NCI-H187 (cell line): Measurements from ENCODE around the gene GABRG3.
A peak's percentile ranks its signal among the peaks of the same experiment; 100 is the strongest.

Experiments
- DNase-seq, 2 experiments: peaks; one replicate each; lab custom pipeline; 2025; lab: John Stamatoyannopoulos, UW

Gene GABRG3

DNA sequence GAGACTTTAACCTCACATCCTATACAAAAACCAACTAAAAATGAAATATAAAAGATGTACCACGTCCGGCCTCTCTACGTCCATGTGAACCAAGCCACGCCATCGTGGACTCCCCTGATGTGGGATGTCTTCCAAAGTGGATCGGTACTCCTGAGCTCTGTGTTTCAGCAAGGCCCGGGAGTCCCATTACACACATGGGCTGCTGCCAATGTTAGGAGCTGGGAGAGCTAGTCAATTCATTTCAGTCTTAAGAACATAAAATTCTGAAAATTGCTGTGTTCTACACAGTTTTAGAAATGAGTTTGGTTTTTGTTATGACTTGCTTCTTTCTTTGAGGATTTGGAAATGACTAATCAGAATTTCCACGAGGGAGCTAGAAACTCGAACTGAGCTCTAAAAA lies 131.0 kb downstream of the GABRG3 start:
- DNase-seq = no peak

DNA sequence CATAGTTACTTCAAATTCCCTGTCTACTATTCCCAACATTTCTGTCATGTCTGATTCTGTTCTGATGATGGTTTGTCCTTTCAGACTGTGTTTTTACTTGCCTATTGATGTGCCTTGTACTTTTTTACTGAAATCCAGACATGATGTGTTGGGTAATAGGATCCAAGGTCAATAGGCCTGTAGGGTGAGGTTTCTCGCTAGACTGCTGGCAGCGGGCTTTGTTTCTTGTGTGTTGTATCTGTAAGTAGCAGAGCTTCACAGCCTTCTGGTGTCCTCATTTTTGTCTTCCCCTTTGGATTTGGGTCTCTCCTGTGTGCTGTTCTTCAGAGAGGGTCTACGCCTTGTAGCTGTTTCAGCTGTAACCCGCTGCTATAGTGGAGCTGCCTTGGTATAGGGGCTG lies 140.3 kb downstream of the GABRG3 start:
- no peak for DNase-seq

DNA sequence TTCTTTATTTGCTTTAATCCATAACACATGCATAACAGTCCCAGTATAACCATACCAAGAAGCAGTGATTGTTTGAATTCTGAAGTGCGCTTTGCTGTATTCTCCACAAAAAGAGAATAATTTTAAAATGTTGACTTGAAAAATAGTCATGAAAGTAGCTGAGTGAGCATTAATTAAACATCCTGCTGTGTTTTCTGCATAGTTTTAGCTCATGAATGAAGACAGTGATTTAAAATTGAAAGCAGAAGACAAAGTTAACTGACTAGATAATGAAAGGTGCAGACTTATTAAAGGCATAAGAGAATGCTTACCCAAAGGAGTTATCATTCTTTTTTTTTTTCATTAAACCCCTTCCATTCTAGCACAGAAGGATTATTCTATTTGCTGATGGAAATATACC lies 143.5 kb downstream of the GABRG3 start:
- DNase-seq = no peak

DNA sequence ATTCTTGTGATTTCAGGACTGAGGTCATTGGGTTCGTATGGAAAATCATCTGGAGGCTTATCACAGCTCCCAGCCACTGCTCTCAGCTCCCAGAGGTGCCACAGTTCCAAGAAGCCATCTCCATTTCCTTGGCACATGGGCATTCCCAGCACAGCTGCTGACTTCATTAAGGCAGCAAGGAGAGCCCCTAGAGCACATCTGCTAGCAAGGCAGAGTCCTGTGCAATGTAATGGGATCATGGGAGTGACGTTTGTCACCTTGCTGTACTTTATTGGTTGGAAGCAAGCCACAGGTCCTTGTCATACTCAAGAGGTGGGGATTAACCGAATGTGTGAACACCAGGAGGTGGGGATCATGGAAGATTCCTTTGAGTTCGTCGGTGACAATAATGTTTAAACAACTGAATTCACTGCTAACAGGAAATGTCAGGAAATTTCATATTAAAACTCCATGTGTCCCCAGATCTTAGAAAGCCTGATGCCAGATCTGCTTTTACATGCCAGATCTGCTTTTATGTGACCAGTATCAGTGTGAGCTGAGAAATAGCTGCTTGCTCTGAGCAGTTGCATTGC lies 148.8 kb downstream of the GABRG3 start:
- DNase-seq = no peak

DNA sequence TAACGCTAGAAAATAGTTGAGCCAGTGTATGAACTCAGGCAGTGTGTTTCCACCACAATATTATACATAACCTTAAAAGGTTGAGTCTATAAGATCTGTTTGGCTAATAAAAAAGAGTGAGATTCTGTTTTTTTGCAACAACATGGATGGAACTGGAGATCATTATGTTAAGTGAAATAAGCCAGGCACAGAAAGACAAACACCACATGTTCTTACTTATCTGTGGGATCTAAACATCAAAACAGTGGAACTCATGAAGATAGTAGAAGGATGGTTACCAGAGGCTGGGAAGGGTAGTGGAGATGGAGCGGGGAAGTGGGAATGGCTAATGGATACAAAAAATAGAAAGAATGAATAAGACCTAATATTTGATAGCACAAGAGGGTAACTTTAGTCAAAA lies 150.7 kb downstream of the GABRG3 start:
- no peak for DNase-seq

DNA sequence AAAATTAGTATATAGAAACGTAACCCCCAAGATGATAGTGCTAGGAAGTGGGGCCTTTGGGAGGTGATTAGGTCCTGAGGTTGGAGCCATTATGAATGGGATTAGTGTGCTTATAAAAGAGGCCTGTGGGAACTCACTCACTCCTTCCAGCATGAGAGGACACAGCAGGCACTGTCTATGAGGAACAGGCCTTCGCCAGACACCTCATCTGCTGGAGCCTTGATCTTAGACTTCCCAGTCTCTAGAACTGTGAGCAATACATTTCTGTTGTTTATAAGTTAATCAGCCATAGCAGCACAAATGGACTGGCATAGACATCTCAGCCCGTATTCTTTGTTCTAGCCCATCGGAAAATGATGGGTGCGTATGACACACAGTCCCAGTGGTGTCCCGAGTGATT lies 152.3 kb downstream of the GABRG3 start:
- DNase-seq = no peak

DNA sequence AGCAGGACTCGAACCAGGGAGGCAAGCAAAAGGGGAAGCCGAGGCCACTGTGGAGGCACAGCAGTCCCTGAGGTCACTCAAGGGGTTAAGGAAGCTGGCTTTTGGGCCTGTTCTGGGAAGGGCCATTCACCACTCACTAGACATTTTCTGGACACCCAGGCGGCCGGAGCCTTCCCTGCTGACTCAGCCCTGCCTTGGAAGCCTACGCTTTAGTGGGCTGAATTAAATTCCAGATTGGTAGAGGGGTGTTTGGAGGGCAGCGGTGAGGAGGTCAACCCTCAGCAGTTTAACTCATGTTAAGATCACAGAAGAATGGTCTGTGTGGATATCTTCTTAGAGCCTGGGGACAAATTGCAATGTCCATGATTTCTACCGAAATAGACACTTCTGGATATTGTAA lies 152.8 kb downstream of the GABRG3 start:
- DNase-seq = no peak

DNA sequence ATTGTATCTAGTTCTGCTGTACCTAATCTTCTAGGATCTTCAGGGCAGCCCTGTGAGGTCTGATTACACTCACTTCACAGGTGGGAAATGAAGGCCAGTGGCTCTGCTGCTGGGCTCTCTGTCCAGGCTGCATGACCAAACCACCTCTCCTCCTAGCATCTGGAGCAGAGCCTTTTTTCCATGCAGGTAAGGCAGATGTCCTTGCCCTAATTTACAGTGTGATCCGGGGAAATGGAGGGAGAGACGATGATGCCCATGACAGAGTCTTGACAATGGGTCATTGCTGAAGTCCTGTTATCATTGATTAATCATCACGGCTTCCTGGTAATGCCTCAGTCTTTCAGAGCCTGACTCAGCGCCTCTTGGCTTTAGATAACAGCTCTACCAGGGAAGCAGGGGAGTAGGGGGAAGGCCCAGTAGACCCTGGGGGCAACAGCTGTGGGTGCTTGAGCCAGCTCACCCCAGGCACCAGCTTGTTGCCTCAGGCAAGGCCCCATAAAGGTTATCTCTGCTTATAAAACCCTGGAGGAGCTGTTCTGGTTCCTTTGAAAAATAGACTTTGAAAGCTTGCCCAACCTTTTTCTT lies 153.4 kb downstream of the GABRG3 start:
- DNase-seq = no peak

DNA sequence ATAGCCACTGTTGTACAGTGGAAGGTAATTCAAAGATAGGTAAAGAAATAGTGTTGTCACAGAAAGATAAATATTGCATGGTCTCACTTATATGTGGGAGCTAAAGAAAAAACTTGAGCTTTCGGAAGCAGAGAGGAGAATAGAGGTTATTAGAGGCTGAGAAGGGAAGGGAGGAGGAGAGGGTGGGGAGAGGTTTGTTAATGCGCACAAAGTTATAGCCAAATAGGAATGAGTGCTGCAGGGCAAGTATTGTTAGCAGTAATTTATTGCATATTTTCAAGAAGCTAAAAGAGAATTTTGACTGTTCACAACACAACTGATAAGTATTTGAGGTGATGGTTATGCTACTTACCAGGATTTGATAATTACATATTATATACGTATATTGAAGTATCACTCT lies 154.2 kb downstream of the GABRG3 start:
- DNase-seq = no peak

DNA sequence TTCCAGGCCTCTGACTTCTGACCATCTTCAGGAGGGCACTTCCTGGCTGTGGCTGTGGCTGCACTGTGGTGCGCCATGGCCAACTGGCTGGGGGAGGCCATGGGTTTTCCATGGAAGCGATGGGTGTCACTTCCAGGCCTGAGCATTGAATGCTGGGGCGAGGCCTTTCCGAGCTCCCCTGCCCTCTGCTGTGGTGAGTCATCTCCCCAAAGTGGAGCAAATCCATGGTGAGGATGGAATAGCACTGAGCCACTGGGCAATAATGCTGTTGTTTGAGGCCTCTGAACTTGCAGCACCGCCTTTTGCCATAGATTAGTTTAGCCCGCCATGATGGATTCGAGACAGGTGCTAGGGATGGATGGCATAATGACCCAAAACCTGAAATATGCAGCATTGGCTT lies 155.5 kb downstream of the GABRG3 start:
- DNase-seq = no peak

DNA sequence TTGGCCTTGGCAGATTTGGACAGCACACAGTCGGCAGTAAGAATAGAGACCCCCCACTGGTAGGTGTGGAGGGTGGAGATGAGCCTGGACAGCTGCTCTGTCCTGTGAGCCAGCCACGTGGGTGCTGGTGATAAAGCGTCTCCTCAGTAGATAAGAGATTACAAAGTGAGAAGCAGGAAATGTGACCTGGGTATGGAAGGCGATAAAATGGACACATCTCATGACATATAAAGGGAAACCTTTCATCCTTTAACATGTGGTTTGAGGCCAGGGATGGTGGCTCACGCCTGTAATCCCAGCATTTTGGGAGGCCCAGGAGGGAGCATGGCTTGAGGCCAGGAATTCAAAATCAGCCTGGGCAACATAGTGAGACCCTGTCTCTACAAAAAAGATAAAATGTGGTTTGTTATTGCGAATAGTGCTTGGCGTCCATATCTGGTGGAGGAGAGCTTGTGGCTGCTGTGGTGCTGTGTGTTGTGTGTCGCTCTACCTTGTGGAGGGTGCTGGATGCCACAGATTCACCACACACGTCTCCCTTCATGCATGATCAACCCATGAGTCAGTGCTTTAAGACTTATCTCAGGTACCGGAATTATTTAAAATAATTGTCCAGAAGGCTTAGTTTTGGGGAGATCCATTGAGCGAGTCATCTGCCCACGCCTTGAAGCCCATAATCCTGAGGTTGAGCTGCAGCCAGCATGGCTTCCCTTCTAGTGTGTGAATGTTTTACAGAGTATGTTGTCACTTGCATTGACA lies 157.0 kb downstream of the GABRG3 start:
- no peak for DNase-seq

DNA sequence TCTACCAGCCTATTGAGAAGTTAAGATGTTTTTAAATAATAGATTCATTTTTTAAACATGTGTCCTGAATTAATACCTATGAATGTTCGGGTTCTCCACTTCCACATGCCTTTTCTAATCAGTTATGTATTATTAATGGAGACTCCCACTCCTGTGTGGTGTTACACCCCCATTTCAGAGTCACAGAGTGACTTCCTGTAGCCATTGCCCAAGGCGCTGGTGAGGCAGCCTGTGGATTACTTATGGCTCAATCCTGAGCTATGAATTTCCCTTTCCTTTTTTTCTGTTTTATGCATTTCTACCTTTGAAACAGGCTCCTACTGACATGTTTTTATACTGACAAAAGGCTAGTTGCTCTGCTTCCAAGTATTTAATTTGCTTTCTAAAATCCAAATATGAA lies 162.3 kb downstream of the GABRG3 start:
- no peak for DNase-seq

DNA sequence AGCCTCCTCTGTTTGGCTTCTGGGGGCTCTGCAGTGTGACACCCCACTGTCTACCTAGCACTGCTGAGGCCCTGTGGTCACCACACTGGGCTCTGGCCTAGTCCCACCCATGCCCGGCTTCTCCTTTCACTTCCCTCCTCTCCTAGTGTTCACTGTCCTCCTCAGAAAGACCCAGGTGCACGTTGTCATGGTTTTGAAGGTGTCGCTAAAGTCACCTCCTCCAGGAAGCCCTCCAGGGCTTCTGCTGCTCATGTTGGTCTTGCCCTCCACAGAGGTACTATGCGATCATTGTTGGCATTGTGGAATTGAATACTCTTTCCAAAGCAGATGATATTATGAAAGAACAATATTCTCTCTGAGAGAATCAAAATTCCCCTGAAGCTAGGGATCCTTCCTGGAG lies 163.5 kb downstream of the GABRG3 start:
- no peak for DNase-seq

DNA sequence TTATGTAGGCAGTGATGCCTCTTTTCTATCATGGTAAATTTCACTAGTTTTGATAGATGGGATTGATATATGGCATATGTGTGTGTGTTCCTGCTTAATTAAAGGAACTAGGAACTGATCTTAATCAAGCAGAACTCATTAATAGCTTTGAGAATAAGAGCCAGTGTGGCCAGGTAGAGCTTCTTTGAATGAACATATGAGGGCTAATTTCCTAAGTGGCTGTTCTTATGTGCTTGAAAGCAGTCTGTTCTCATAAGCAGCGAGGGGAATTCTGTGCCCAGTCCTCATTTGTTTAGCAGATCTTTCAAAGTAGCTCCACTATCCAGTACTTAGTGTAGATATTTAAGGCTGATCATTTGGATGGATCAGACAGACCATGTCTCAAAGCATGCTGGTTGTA lies 164.2 kb downstream of the GABRG3 start:
- no peak for DNase-seq

DNA sequence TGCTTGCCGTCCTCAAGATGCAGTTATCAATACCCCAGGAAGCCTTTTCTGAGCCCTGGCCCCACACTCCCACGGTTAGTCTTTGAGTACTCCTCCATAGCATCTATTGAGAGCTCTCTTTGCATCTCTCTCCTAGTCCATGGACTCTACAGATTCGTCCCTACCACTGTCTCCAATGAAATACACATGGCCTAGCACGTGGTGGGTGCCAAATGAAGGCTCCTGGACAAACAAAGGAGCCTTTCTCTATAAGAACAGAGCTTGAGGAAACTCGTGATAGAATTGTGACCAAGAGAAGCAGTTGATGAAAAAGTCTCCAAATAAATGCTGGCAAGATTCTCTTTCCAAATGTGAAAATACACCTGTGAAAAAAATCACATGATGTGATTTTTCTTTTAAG lies 166.1 kb downstream of the GABRG3 start:
- DNase-seq = no peak

DNA sequence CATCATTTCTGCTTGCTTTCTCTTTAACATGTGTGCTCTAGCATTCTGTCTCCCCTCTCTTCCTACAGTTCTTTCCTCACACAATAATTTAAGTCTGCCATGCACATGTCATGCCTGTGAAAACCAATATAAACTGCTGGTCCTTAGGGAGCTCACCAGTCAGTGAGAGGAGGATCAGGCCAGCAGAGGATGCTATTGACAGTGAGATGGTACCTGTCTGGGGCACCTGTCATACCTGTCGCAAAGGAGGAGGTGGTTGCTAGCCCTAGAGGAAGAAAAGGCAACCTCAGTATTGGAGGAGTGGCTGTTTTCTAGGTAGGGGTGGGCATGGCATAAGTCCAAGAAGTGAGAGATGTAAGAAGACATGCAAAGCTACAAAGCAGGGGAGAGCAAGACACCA lies 194.6 kb downstream of the GABRG3 start:
- DNase-seq = peak in 1 of 2 experiments; percentile 11

DNA sequence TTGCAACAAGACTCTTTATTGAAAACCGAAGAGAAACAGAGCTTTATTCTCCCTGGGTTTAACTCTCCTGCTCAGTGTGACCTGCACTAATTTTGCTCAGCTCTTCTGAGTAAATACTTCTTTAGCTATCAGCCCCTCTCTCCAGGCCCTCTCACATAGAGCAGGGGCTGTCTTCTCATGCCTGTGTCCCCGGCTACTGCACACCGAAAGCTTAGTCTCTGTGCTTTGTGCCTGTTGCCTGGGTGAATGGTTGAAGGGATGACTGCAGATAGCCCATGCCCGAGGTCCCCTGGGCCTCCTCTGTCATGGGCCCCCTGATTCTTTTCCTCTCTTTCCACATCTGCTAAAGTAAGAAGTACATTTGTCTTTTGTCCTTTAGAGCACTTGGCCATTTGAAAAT lies 195.9 kb downstream of the GABRG3 start:
- DNase-seq = no peak

DNA sequence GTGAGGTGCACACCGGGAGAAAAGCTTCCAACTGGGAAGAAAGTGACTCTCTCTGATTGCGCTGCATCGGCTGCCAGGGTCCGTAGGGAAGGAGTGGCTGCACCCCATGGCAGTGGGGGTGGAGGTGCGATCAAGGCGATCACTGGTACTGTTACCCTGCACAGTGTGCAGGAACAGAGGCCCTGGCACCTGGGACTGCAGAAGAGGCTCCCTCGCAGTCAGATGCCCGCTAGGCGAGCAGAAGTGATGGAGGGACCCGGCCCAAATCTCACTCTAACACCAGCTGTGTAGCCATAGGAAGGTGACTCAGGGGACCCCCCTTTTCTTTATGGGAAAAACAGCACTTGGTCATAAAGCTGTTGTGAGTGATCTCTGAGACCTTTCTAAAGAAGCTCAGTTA lies 196.8 kb downstream of the GABRG3 start:
- DNase-seq = no peak

DNA sequence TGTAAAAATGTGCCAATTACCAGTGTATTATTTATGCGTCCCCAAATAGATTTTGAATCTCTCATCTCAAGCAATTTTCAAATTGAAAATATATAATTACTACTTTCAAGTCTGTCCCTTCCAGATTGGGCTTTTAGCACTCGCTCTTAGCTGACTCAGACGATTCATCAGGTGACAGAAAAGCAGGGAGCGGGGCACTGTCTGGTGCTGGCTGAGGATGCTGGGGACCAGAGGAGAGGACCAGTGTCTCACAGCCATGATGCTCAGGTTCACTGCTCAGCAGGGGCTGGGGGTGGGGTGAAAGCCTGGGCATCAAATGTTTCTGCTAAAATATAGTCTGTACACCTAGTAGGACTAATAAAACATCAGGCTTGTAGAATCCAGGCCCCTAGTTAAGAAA lies 199.9 kb downstream of the GABRG3 start:
- DNase-seq = no peak

DNA sequence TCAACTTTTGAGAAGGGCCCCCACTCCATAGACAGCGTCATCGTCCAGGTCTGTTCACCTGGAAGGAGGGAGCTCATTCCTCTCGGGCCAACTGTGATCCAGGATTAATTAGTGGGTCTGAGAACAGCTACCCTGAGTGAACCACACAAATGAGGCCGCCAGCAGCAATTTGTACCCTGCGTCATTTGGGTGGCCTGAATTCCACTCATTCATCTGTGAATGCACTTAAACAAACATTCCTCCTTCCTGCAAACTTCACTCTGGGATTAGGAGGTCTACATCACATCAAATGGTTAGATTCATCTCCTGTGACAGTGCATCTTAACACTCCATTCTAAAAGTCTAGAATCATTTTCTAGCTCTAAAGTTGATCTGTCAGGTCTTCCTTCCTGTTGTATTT lies 201.8 kb downstream of the GABRG3 start:
- no peak for DNase-seq

DNA sequence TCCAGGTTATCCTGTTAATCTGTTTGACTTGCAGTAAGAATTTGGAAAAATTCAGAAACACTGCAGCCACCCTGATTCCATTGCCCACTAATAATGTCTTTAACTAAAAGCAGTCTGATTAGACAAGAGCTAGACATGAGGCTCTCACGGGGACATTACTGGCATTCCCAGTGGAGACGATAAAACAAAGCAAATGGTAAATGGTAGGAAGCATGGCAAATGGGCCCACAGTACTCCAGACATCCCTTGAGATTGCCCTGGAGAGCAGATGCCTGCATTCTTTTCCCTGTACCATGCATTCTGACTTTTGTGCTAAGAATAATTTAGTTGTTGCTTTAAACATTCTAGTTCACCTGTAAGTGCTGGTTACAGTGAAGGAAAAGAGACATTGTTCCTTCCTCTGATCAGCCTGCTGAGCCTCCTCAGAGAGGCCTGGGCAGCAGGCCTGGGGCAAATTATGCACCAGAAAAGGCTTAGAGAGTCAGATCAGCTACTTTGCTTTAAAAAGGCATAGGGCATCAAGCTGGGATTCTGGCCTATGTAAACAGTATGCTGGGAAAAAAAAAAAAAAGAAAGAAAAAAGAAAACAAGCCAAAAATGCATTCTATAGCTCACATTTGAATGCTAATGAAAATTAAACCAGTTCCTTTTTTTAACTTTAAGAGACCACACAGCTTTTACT lies 204.6 kb downstream of the GABRG3 start:
- no peak for DNase-seq

DNA sequence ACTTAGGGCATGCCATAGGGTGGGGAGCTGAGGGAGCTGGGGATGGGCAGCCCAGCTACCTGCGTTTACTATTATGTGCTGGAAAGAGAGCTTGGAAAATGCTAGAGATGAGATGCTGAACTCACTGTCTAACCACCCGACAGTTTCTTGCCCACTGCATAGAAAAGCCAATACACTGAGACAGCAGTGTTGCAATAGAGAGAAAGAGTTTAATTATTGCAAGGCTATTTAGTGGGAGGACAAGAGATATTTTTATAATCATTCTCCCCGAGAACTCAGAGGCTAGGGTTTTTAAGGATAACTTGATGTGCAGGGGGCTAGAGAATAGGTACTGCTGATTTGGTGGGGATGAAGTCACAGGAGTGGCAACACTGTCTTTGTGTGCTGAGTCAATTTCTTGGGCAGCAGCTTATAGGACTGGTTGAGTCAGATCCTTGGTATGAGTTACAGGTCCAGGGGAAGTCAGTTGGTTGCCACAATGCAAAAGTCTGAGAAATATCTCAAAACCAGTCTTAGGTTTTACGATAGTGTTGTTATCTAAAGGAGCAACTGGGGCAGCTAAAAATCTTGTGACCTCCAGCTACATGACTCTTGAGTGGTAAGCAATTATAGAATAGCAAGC lies 205.9 kb downstream of the GABRG3 start:
- no peak for DNase-seq

DNA sequence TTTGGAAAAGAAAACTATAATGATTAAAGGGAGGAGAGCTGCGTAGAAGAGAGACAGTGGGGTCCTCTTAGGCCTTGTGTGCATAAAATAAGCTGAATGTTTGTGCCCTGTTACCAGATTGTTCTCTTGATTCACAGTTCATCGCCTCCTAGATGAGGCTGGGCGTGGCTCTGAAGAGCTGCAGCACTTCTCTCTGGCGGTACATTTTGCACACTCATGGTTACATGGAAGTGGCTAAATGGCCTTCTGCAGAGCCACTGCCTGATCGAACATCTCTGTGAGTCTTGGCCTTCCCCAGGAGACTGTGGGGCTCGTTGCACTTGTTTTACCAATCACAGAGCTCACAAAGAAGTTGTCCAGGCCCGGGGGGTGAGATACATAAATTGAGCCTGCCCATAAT lies 208.8 kb downstream of the GABRG3 start:
- peak; percentile 41 to 72 for DNase-seq
